Prostate gland (tissue), 2 donors: Measurements from ENCODE around the gene PIP5K1C.

Experiments
- CTCF ChIP-seq, 4 experiments: fragments of 200-600 bp in 2 of 4; fragments of 450-650 bp in 2 of 4; sonication (generic) in 2 of 4; IDR thresholded peaks; 1 replicate in 3 of 4; 2 replicates in 1 of 4; pipeline ENCODE4 v1.5.1; 2016 to 2019; ENCODE audit warnings: antibody characterized with exemption in 4 of 4, mild to moderate bottlenecking in 2 of 4, moderate library complexity in 2 of 4
- POLR2A ChIP-seq: fragments of 450-650 bp; IDR thresholded peaks from one replicate; pipeline ENCODE4 v1.6.1; 2016; ENCODE audit warnings: antibody characterized with exemption, mild to moderate bottlenecking

GRCh38 chr19:3653865-3654513 lies 46.3 kb downstream of the PIP5K1C start:
- TF ChIP-seq POLR2A (no peak), CTCF (IDR thresholded peaks at IDR 0.05) (no peak)
